Endometrial microvascular endothelial cells (primary cell): ENCODE data around the gene DNAJB6. TPM values are rescaled to one million over a fixed set of nuclear protein-coding genes. Genes with fewer than 3 reads are reported as not detected.

Experiments used
- total RNA-seq: library from RNA; depleted of rRNA; stranded (reverse); fragments of >200 nt; gene quantifications from one replicate; pipeline ENCODE4 v1.2.3, GENCODE V29; 2015; ENCODE audit errors: inconsistent ontology term

Gene DNAJB6
- total RNA-seq, 1 donor from 2014 or later, result 132 TPM

Other genes starting within 250 kb of the DNAJB6 start
- 90.5 TPM for gene UBE3C, start 198.1 kb upstream of the DNAJB6 start, total RNA-seq